Thyroid gland (tissue), 4 donors: Measurements from ENCODE around the gene E2F7. TPM values are rescaled to one million over a fixed set of nuclear protein-coding genes. Genes with fewer than 3 reads are reported as not detected.

Experiments used
- DNase-seq, 2 donors: peaks; one replicate each; pipeline ENCODE4 v3.0.0-alpha.2; 2019
- H3K27ac ChIP-seq, 3 donors: fragments of 200-600 bp; sonication (generic); 1 replicate in 2 of 3; 2 replicates in 1 of 3; pipeline ENCODE4 v1.5.1; 2016 to 2019; ENCODE audit warnings: mild to moderate bottlenecking in 1 of 3, moderate library complexity in 1 of 3
- H3K27me3 ChIP-seq: fragments of 200-600 bp; sonication (generic); one replicate; pipeline ENCODE4 v1.5.1; 2019
- H3K36me3 ChIP-seq, 2 donors: fragments of 200-600 bp; sonication (generic); one replicate each; pipeline ENCODE4 v1.5.1; 2016 to 2019
- H3K4me1 ChIP-seq, 2 donors: fragments of 200-600 bp; sonication (generic); one replicate each; pipeline ENCODE4 v1.5.1; 2017 to 2019
- H3K4me3 ChIP-seq, 3 donors: fragments of 200-600 bp; sonication (generic); replicated peaks in 1 of 3; 1 replicate in 2 of 3; 2 replicates in 1 of 3; pipeline ENCODE4 v1.5.1; 2016; ENCODE audit warnings: mild to moderate bottlenecking in 1 of 3
- H3K9me3 ChIP-seq: fragments of 200-600 bp; sonication (generic); one replicate; pipeline ENCODE4 v1.5.1; 2017
- POLR2A ChIP-seq, 2 donors: fragments of 450-650 bp; IDR thresholded peaks; one replicate each; pipeline ENCODE4 v1.6.1; 2017; ENCODE audit warnings: antibody characterized with exemption in 2 of 2, mild to moderate bottlenecking in 2 of 2, moderate library complexity in 1 of 2
- WGBS, 2 donors: methylation state at CpG; one replicate each; pipeline ENCODE4 v1.1.5; 2017; 5-methylcytosine and 5-hydroxymethylcytosine counted together
- intact Hi-C: fragments of 100-400 bp; cut with DNase I; formaldehyde crosslinking; loops from one replicate; pipeline ENCODE4 v1.15.1; 2023
- total RNA-seq, 4 donors: library from RNA; depleted of rRNA; stranded (reverse); fragments of >200 nt; gene quantifications; one replicate each; pipeline ENCODE4 v1.2.3, GENCODE V29; 2016
- TF ChIP-seq, protein P1 (sequence below), 6 experiments: fragments of 200-600 bp in 3 of 6; fragments of 450-650 bp in 3 of 6; sonication (generic) in 3 of 6; IDR thresholded peaks; one replicate each; pipeline ENCODE4 v1.5.1; 2016 to 2019; ENCODE audit warnings: antibody characterized with exemption in 6 of 6, mild to moderate bottlenecking in 2 of 6, inconsistent platforms in 1 of 6, moderate library complexity in 1 of 6

The E2F7 gene
- total RNA-seq, 4 donors from 2014 or later: 4.6 TPM; not detected in 3

DNA sequence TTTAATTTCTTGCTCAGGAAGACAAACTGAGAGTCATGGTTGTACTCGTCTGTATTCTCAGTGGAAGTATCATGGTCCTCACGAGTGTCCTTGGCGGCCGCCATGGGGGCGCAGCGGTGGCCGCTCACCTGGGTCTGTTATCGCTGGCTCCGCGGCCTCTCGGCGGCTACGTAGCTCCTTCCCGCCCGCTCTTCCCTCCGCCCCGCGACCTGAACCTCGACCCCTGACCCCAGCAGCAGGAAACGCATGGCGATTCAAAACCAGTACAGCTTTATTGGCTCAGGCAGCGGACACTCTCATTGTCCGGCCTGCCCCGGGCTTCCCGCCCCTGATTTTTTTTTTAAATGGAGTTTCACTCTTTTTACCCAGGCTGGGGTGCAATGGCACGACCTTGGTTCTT lies 80.8 kb downstream of the E2F7 start:
- no peak overlapping the region for H3K27ac ChIP-seq
- no peaks in the 10 kb centered on the region for H3K4me1 ChIP-seq
- WGBS, 2 donors: 95 to 97% methylated on average over 26 of the region's 26 CpGs
- intact Hi-C loops: no loop called here
- no peak overlapping the region for H3K4me3 ChIP-seq
- TF ChIP-seq, protein P1, sequence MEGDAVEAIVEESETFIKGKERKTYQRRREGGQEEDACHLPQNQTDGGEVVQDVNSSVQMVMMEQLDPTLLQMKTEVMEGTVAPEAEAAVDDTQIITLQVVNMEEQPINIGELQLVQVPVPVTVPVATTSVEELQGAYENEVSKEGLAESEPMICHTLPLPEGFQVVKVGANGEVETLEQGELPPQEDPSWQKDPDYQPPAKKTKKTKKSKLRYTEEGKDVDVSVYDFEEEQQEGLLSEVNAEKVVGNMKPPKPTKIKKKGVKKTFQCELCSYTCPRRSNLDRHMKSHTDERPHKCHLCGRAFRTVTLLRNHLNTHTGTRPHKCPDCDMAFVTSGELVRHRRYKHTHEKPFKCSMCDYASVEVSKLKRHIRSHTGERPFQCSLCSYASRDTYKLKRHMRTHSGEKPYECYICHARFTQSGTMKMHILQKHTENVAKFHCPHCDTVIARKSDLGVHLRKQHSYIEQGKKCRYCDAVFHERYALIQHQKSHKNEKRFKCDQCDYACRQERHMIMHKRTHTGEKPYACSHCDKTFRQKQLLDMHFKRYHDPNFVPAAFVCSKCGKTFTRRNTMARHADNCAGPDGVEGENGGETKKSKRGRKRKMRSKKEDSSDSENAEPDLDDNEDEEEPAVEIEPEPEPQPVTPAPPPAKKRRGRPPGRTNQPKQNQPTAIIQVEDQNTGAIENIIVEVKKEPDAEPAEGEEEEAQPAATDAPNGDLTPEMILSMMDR (IDR thresholded peaks at IDR 0.05): no peak
- TF ChIP-seq POLR2A (IDR thresholded peaks at IDR 0.05): no peak
- no peaks in the 10 kb centered on the region for H3K27me3 ChIP-seq
- no peaks in the 10 kb centered on the region for H3K36me3 ChIP-seq
- no peaks in the 10 kb centered on the region for H3K9me3 ChIP-seq
- no peak for DNase-seq

DNA sequence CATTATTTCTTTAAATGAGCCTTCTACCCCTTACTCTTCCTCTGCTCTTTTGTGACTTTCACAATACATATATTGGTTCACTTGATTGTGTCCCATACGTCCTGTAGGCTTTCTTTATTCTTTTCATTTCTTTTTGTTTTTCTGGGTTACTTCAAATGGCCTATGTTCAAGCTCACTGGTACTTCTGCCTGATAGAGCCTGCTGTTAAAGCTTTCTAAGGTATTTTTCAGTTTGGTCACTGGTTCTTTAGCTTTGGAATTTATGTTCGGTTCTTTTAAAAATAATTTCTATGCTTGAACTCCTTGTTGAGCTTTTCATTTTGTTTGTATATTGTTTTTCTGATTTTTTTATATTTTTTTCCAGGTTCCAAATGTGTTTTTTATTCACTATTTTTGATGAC lies 81.9 kb downstream of the E2F7 start:
- 81 to 87% methylated on average over 2 of the region's 2 CpGs for WGBS, 2 donors
- no peaks in the 10 kb centered on the region for H3K9me3 ChIP-seq

DNA sequence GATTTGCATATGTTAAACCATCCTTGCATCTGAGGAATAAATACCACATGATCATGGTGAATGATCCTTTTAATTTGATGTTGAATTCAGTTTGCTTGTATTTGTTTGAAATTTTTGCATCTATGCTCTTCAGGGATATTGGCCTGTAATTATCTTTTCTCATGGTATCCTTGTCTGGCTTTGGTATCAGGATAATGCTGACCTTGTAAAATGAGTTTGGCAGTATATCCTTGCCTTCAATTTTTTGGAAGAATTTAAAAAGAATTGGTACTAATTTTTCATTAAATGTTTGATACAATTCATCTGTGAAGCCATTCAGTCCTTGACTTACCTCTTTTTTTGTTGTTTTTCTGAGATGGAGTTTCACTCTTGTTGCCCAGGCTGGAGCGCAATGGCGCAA lies 85.2 kb downstream of the E2F7 start:
- TF ChIP-seq, protein P1 (IDR thresholded peaks at IDR 0.05): no peak
- TF ChIP-seq POLR2A (IDR thresholded peaks at IDR 0.05): no peak
- intact Hi-C loops: no loop called here
- Histone ChIP-seq H3K27me3 (no peaks in the 10 kb centered on the region), H3K9me3 (no peaks in the 10 kb centered on the region), H3K4me3 (no peak overlapping the region), H3K36me3 (no peaks in the 10 kb centered on the region), H3K4me1 (no peaks in the 10 kb centered on the region), H3K27ac (no peak overlapping the region)
- DNase-seq: no peak
- WGBS, 2 donors: 98 to 100% methylated on average over 2 of the region's 2 CpGs

More for the DNA sequence above, 81.9 kb downstream of the E2F7 start:
- Histone ChIP-seq H3K36me3 (no peaks in the 10 kb centered on the region), H3K27me3 (no peaks in the 10 kb centered on the region), H3K4me1 (no peaks in the 10 kb centered on the region), H3K4me3 (no peak overlapping the region), H3K27ac (no peak overlapping the region)
- no peak for TF ChIP-seq POLR2A (IDR thresholded peaks at IDR 0.05)
- TF ChIP-seq, protein P1 (IDR thresholded peaks at IDR 0.05): no peak
- no peak for DNase-seq
- intact Hi-C loops: no loop called here

DNA sequence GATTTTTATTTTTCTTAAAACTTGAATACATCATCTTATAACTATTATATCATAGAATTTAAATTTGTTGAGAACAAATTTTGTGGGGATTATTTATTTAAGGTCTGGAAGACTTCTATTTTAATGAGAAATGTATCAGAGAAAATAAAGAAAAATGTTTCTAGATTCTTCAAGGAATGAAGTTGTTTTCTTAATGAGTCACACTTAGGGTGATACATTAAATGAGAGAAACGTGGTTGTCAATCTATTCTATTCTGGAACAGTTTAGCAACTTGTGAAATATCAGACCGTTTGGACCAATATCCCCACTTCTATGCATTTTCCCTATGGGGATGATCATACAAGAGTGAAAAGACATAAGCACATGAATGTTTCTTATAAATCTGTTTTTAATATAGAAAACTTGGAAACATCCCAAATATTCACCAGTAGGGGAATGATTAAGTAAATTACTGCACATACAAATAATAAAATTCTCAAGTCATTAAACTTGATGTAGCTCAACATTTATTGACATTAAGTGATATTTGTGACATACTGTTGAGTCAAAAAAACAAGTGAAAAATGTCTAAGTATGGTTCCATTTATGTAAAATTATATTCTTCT lies 88.5 kb downstream of the E2F7 start:
- H3K4me1 ChIP-seq: no peaks in the 10 kb centered on the region
- H3K27me3 ChIP-seq: no peaks in the 10 kb centered on the region
- H3K27ac ChIP-seq: no peak overlapping the region
- DNase-seq: no peak
- intact Hi-C loops: no loop called here
- TF ChIP-seq POLR2A (IDR thresholded peaks at IDR 0.05): no peak
- TF ChIP-seq, protein P1 (IDR thresholded peaks at IDR 0.05): no peak
- H3K4me3 ChIP-seq: no peak overlapping the region
- WGBS, 2 donors: 62 to 71% methylated on average over 2 of the region's 2 CpGs
- H3K36me3 ChIP-seq: no peaks in the 10 kb centered on the region
- H3K9me3 ChIP-seq: no peaks in the 10 kb centered on the region

Other genes starting within 250 kb of the E2F7 start
- gene CSRP2, start 186.6 kb downstream of the E2F7 start, total RNA-seq: 10 to 100 TPM; 42.1 to 65.1 (median 49.4) TPM